ENCODE measurements around the gene PALS2.

The PALS2 gene

GRCh38 chr7:24549991-24550390 is 23.3 kb upstream of the PALS2 start:
- DNase-seq (ENCODE audit: extremely low read depth, low read depth) = no peak
- TF ChIP-seq, protein P1, sequence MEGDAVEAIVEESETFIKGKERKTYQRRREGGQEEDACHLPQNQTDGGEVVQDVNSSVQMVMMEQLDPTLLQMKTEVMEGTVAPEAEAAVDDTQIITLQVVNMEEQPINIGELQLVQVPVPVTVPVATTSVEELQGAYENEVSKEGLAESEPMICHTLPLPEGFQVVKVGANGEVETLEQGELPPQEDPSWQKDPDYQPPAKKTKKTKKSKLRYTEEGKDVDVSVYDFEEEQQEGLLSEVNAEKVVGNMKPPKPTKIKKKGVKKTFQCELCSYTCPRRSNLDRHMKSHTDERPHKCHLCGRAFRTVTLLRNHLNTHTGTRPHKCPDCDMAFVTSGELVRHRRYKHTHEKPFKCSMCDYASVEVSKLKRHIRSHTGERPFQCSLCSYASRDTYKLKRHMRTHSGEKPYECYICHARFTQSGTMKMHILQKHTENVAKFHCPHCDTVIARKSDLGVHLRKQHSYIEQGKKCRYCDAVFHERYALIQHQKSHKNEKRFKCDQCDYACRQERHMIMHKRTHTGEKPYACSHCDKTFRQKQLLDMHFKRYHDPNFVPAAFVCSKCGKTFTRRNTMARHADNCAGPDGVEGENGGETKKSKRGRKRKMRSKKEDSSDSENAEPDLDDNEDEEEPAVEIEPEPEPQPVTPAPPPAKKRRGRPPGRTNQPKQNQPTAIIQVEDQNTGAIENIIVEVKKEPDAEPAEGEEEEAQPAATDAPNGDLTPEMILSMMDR (IDR thresholded peaks at IDR 0.05; ENCODE audit: low read depth, low read length, missing control alignments) = no peak
- no peak overlapping the region for H3K4me3 ChIP-seq (replicated peaks; ENCODE audit: low read depth, low read length)

DNA sequence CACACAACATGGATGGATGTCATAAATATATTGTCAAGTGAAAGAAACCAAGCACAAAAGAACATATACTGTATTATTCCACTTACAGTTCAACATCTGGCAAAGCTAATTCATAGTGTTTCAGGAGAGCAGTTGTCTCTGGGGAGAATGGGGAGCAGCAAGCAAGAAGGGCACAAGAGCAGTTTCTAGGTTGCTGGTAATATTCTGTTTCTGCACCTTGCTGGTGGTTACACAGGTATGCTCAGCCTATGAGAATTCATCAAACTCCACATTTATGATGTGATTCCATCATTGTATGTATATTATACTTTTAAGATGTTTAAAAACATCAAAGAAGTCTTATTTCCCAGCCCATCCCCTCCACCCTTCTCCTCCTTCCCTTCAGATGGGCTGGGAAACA is 18.1 kb upstream of the PALS2 start:
- DNase-seq (ENCODE audit: extremely low read depth, low read depth) = no peak
- TF ChIP-seq, protein P1 (IDR thresholded peaks at IDR 0.05; ENCODE audit: low read depth, low read length, missing control alignments) = no peak
- H3K4me3 ChIP-seq (replicated peaks; ENCODE audit: low read depth, low read length) = no peak overlapping the region

- no peak for DNase-seq (ENCODE audit: extremely low read depth, low read depth)
- no peak overlapping the region for H3K4me3 ChIP-seq (replicated peaks; ENCODE audit: low read depth, low read length)
- TF ChIP-seq, protein P1 (IDR thresholded peaks at IDR 0.05; ENCODE audit: low read depth, low read length, missing control alignments) = no peak
These were observed 17.5 kb upstream of the PALS2 start for GRCh38 chr7:24555719-24556118.

DNA sequence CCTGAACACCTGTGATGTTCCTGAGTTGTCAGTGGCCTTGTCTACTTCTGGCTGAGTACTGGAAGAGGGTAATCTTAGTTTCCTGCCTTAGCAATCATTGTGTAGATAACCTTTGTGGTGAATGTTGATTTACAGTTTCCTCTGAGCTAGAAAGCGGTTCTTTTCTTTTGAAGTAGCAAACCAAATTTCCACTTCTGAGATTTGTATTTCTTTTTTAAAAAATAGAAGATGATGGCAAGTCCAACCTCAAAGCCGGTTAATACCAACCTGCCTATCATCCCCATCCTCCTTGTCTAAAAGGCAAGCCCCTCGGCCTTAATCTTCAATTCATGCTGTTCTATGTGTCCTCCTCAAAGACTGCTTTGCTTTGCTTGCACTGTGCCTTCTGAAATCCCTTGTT is 12.5 kb upstream of the PALS2 start:
- TF ChIP-seq, protein P1 (IDR thresholded peaks at IDR 0.05; ENCODE audit: low read depth, low read length, missing control alignments) = no peak
- H3K4me3 ChIP-seq (replicated peaks; ENCODE audit: low read depth, low read length) = no peak overlapping the region
- no peak for DNase-seq (ENCODE audit: extremely low read depth, low read depth)

GRCh38 chr7:24566274-24566673 is 7.0 kb upstream of the PALS2 start:
- no peak for DNase-seq (ENCODE audit: extremely low read depth, low read depth)
- TF ChIP-seq, protein P1 (IDR thresholded peaks at IDR 0.05; ENCODE audit: low read depth, low read length, missing control alignments) = no peak

GRCh38 chr7:24570983-24571382 is 2.3 kb upstream of the PALS2 start:
- DNase-seq (ENCODE audit: extremely low read depth, low read depth) = no peak
- TF ChIP-seq, protein P1 (IDR thresholded peaks at IDR 0.05; ENCODE audit: low read depth, low read length, missing control alignments) = no peak
- no peak overlapping the region for H3K4me3 ChIP-seq (replicated peaks; ENCODE audit: low read depth, low read length)

More at GRCh38 chr7:24566274-24566673, 7.0 kb upstream of the PALS2 start:
- no peak overlapping the region for H3K4me3 ChIP-seq (replicated peaks; ENCODE audit: low read depth, low read length)

- no peak for DNase-seq (ENCODE audit: extremely low read depth, low read depth)
- TF ChIP-seq, protein P1 (IDR thresholded peaks at IDR 0.05; ENCODE audit: low read depth, low read length, missing control alignments) = no peak
These were observed 1.2 kb upstream of the PALS2 start for GRCh38 chr7:24572016-24572392.

More at GRCh38 chr7:24572016-24572392, 1.2 kb upstream of the PALS2 start:
- no peak overlapping the region for H3K4me3 ChIP-seq (replicated peaks; ENCODE audit: low read depth, low read length)

All from HFF-Myc (cell line).